ENCODE measurements around the gene CSMD2.
"Not testable (repeated sequence)": the region's sequence is repeated elsewhere in the genome, so short reads cannot be mapped to it uniquely, and the experiment has no call there.

Gene CSMD2

GRCh38 chr1:34188418-34188817, 23.4 kb upstream of the CSMD2 start:
- no peak for DNase-seq (ENCODE audit: low read depth)
- TF ChIP-seq CTCF (IDR thresholded peaks at IDR 0.05; ENCODE audit: control insufficient read depth, extremely low read depth, insufficient read depth), result no peak
- no peak overlapping the region for H3K4me3 ChIP-seq (ENCODE audit: low read depth, low read length)

GRCh38 chr1:34186741-34187494, 21.9 kb upstream of the CSMD2 start:
- no peak for DNase-seq (ENCODE audit: low read depth)
- TF ChIP-seq CTCF (IDR thresholded peaks at IDR 0.05; ENCODE audit: control insufficient read depth, extremely low read depth, insufficient read depth), result no peak
- no peak overlapping the region for H3K4me3 ChIP-seq (ENCODE audit: low read depth, low read length)

GRCh38 chr1:34183381-34183780, 18.4 kb upstream of the CSMD2 start:
- not testable (repeated sequence) for H3K4me3 ChIP-seq (ENCODE audit: low read depth, low read length); DNase-seq (ENCODE audit: low read depth)

GRCh38 chr1:34178072-34178471, 13.0 kb upstream of the CSMD2 start:
- no peak for TF ChIP-seq CTCF (IDR thresholded peaks at IDR 0.05; ENCODE audit: control insufficient read depth, extremely low read depth, insufficient read depth)

GRCh38 chr1:34176830-34177603, 12.0 kb upstream of the CSMD2 start, which contains the start of gene C1orf94:
C1orf94 (plus strand) TSS chr1:34176907; CDS start chr1:34177790, 883 bp downstream.
- H3K4me3 ChIP-seq (ENCODE audit: low read depth, low read length), result no peak within 1 kb of the TSS
- no peak for TF ChIP-seq CTCF (IDR thresholded peaks at IDR 0.05; ENCODE audit: control insufficient read depth, extremely low read depth, insufficient read depth)
- DNase-seq (ENCODE audit: low read depth), result no peak

More at GRCh38 chr1:34178072-34178471, 13.0 kb upstream of the CSMD2 start:
- H3K4me3 ChIP-seq (ENCODE audit: low read depth, low read length), result no peak overlapping the region
- DNase-seq (ENCODE audit: low read depth), result no peak

- H3K4me3 ChIP-seq (ENCODE audit: low read depth, low read length), result no peak overlapping the region
- no peak for DNase-seq (ENCODE audit: low read depth)
- no peak for TF ChIP-seq CTCF (IDR thresholded peaks at IDR 0.05; ENCODE audit: control insufficient read depth, extremely low read depth, insufficient read depth)
Observed at GRCh38 chr1:34175744-34176143, 10.7 kb upstream of the CSMD2 start.

GRCh38 chr1:34167389-34167788, 2.4 kb upstream of the CSMD2 start:
- TF ChIP-seq CTCF (IDR thresholded peaks at IDR 0.05; ENCODE audit: control insufficient read depth, extremely low read depth, insufficient read depth), result no peak
- H3K4me3 ChIP-seq (ENCODE audit: low read depth, low read length), result no peak overlapping the region
- DNase-seq (ENCODE audit: low read depth), result no peak

Measured in LNCaP clone FGC (cell line).